Measurements from ENCODE around the gene GYG2. TPM values are rescaled to one million over a fixed set of nuclear protein-coding genes. Genes with fewer than 3 reads are reported as not detected.

Gene GYG2
- total and polyA plus RNA-seq, 2 of the 8 experiments (the other 6 are each of a cell fraction or from before 2014, with no cell fraction given), result 52.8 to 65.3 TPM

DNA sequence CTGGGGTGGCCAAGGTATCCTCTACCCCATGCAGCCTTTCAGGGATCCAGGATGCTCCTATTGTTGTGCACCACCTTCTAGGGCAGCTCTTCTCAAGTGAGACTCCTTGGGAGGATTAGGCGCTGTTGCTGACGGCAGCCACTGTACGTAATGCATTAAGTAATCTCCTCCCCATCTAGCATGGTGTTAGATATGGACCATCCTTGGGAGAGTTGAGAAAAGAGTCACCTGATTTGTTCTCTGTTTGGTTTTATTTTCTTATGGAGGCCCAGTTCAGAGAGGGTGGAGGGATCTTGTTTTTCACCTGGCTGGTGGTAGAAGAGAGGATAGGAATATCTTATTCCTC is 46.4 kb downstream of the GYG2 start:
- Histone ChIP-seq H2BK12ac (ENCODE audit: low read depth, low read length) (no peak overlapping the region), H3K4ac (replicated peaks; ENCODE audit: insufficient read length, low read depth, low read length) (no peak overlapping the region), H3K56ac (replicated peaks; ENCODE audit: insufficient read length, low read depth, low read length) (no peak overlapping the region), H3K23ac (ENCODE audit: insufficient read length) (no peak overlapping the region), H4K8ac (ENCODE audit: extremely low read depth, insufficient read depth, low read length) (no peak overlapping the region), H3K27ac (ENCODE audit: low read depth, low read length) (no peak overlapping the region), H3K79me1 (ENCODE audit: low read depth, low read length) (no peaks in the 10 kb centered on the region), H4K20me1 (replicated peaks in 1 of 2; ENCODE audit: control insufficient read depth in 1 of 2, insufficient read depth in 2 of 2, low read length in 2 of 2) (no peaks in the 10 kb centered on the region), H2BK5ac (ENCODE audit: low read depth, low read length) (no peak overlapping the region), H2BK20ac (ENCODE audit: low read length) (no peak overlapping the region), H3K4me1 (replicated peaks in 1 of 4; ENCODE audit: control insufficient read depth in 3 of 4, insufficient read depth in 4 of 4, low read length in 3 of 4) (no peaks in the 10 kb centered on the region), H2BK15ac (ENCODE audit: low read length) (no peak overlapping the region), H3K18ac (ENCODE audit: extremely low read depth, low read length) (no peak overlapping the region), H3K23me2 (ENCODE audit: low read depth, low read length) (no peaks in the 10 kb centered on the region), H3K14ac (ENCODE audit: insufficient read length) (no peak overlapping the region), H3K9ac (replicated peaks in 1 of 4; ENCODE audit: extremely low read depth in 1 of 4, low read depth in 3 of 4, low read length in 3 of 4) (no peak overlapping the region), H3K79me2 (ENCODE audit: control insufficient read depth in 1 of 2, insufficient read depth in 2 of 2, low read length in 2 of 2) (no peaks in the 10 kb centered on the region), H2AK5ac (ENCODE audit: low read depth, low read length) (no peak overlapping the region), H4K5ac (ENCODE audit: insufficient read length, low read depth, low read length) (no peak overlapping the region), H2AFZ (ENCODE audit: low read length) (no peak overlapping the region), H3K36me3 (ENCODE audit: control insufficient read depth in 2 of 4, insufficient read depth in 4 of 4, low read length in 3 of 4) (no peaks in the 10 kb centered on the region; a peak in 2 of 8 replicates), H4K91ac (replicated peaks; ENCODE audit: insufficient read length, low read length) (no peak overlapping the region), H3K27me3 (replicated peaks in 1 of 4; ENCODE audit: control insufficient read depth in 3 of 4, extremely low read depth in 1 of 4, insufficient read depth in 3 of 4, low read length in 3 of 4) (no peaks in the 10 kb centered on the region), H3K4me2 (ENCODE audit: insufficient read depth in 1 of 2, low read depth in 2 of 2, low read length in 2 of 2) (no peak overlapping the region), H3K9me3 (ENCODE audit: insufficient read depth in 2 of 2, low read depth in 1 of 2, low read length in 1 of 2) (no peaks in the 10 kb centered on the region), H2BK120ac (replicated peaks; ENCODE audit: low read depth, low read length) (no peak overlapping the region), H3K4me3 (ENCODE audit: extremely low read depth in 1 of 4, insufficient read depth in 2 of 4, low read depth in 3 of 4, low read length in 4 of 4) (no peak overlapping the region)
- TF ChIP-seq KDM1A (IDR thresholded peaks at IDR 0.05; ENCODE audit: borderline replicate concordance, low read length), result no peak
- TF ChIP-seq TAF1 (IDR thresholded peaks at IDR 0.05; ENCODE audit: low read depth, low read length), result no peak
- TF ChIP-seq HDAC2 (IDR thresholded peaks at IDR 0.05; ENCODE audit: borderline replicate concordance in 1 of 2, low read depth in 2 of 2, low read length in 2 of 2), result no peak
- 100% methylated on average over 2 of the region's 3 CpGs; no CpG with 5 or more reads in 1 of the 2 experiments for WGBS, 2 experiments (ENCODE audit: extremely low coverage in 1 of 2, insufficient coverage in 1 of 2, insufficient read length in 1 of 2, insufficient replicate concordance in 2 of 2, low coverage in 1 of 2, low lambda C conversion rate in 2 of 2, missing lambda C conversion rate in 1 of 2)
- DNase-seq (ENCODE audit: low read depth in 1 of 2, low spot score in 2 of 2) (no peak), FAIRE-seq (no peak)
- ChIA-PET POLR2A (ENCODE audit: partially characterized antibody) (interaction anchor here (1.3 kb wide), 1 partner anchor 28 kb away, joined by 3 read pairs; no protein-coding TSS in a partner anchor), CTCF (ENCODE audit: partially characterized antibody) (interaction anchor here (0.9 kb wide), 1 partner anchor 14 kb away, joined by 3 read pairs; no protein-coding TSS in a partner anchor)
